Mucosa of descending colon (tissue), 3 donors: ENCODE results near the gene UNC13C. TPM values are rescaled to one million over a fixed set of nuclear protein-coding genes. Genes with fewer than 3 reads are reported as not detected.

ENCODE experiments used
- ATAC-seq: fragments of 200-7000 bp; cut with Tn5 transposase; one replicate; pipeline ENCODE4 v1.9.1; 2020; ENCODE audit warnings: mild to moderate bottlenecking, moderate library complexity
- DNase-seq, 3 donors: peaks; one replicate each; pipeline ENCODE4 v3.0.0-alpha.2; 2020
- H3K36me3 ChIP-seq: fragments of 200-600 bp; one replicate; pipeline ENCODE4 v1.8.0; 2021; ENCODE audit warnings: low read depth, mild to moderate bottlenecking
- H3K4me1 ChIP-seq: fragments of 200-600 bp; one replicate; pipeline ENCODE4 v1.8.0; 2021; ENCODE audit warnings: low read depth, mild to moderate bottlenecking
- H3K4me3 ChIP-seq: fragments of 200-600 bp; one replicate; pipeline ENCODE4 v1.8.0; 2021; ENCODE audit warnings: mild to moderate bottlenecking
- H3K9me3 ChIP-seq: fragments of 200-600 bp; one replicate; pipeline ENCODE4 v1.8.0; 2021; ENCODE audit warnings: mild to moderate bottlenecking
- CTCF ChIP-seq: fragments of 200-600 bp; IDR thresholded peaks from one replicate; pipeline ENCODE4 v1.8.0; 2022; ENCODE audit warnings: antibody characterized with exemption, mild to moderate bottlenecking
- intact Hi-C, 2 donors: fragments of 100-400 bp; cut with DNase I in 1 of 2; cut with micrococcal nuclease in 1 of 2; formaldehyde crosslinking; loops; one replicate each; pipeline versions ENCODE4 v1.11.0 to v1.11.1; 2022; cut with DNase I, micrococcal nuclease
- total RNA-seq, 3 donors: library from RNA; stranded (reverse); fragmentation: NEBNext Ultra II Directional in 2 of 3; extraction: Animal tissue kit (Norgen Biotek cat#: 25700) in 2 of 3; gene quantifications; one replicate each; pipeline versions ENCODE4 v1.2.1 to v1.2.4, GENCODE V29; 2021 to 2023
- donor health status: DM: no; HTN: no; CAD: no; lungs with moderate emphysema.
- donor health status: DM: no; HTN: no; CAD: no.
- donor health status: DM: no; HTN: yes; CAD: no.

UNC13C gene
- total RNA-seq, 3 donors from 2014 or later = 0.06 to 1.9 (median 0.12) TPM

- TF ChIP-seq CTCF = no peak
- no peaks in the 10 kb centered on the region for H3K9me3 ChIP-seq
- ATAC-seq (no peak), DNase-seq (no peak)
- H3K36me3 ChIP-seq = no peaks in the 10 kb centered on the region
- no peak overlapping the region for H3K4me3 ChIP-seq
- no peaks in the 10 kb centered on the region for H3K4me1 ChIP-seq
- intact Hi-C loops = no loop called here
Measured at GRCh38 chr15:54120949-54121463, 142.8 kb downstream of the UNC13C start.

GRCh38 chr15:54127574-54127973 lies 149.3 kb downstream of the UNC13C start:
- Histone ChIP-seq H3K36me3 (no peaks in the 10 kb centered on the region), H3K4me1 (no peaks in the 10 kb centered on the region), H3K4me3 (no peak overlapping the region), H3K9me3 (no peaks in the 10 kb centered on the region)
- ATAC-seq (no peak), DNase-seq (no peak)
- no peak for TF ChIP-seq CTCF
- intact Hi-C loops = no loop called here

GRCh38 chr15:54131410-54131809 lies 153.2 kb downstream of the UNC13C start:
- ATAC-seq (no peak), DNase-seq (no peak)
- Histone ChIP-seq H3K36me3 (no peaks in the 10 kb centered on the region), H3K4me1 (no peaks in the 10 kb centered on the region), H3K4me3 (no peak overlapping the region), H3K9me3 (no peaks in the 10 kb centered on the region)
- intact Hi-C loops = no loop called here
- no peak for TF ChIP-seq CTCF

GRCh38 chr15:54149115-54149531 lies 170.9 kb downstream of the UNC13C start:
- Histone ChIP-seq H3K36me3 (no peaks in the 10 kb centered on the region), H3K9me3 (no peaks in the 10 kb centered on the region), H3K4me3 (no peak overlapping the region), H3K4me1 (no peaks in the 10 kb centered on the region)
- intact Hi-C loops = no loop called here
- ATAC-seq (no peak), DNase-seq (no peak)
- no peak for TF ChIP-seq CTCF

GRCh38 chr15:54150255-54150654 lies 172.0 kb downstream of the UNC13C start:
- intact Hi-C loops = no loop called here
- ATAC-seq (peak; percentile 13), DNase-seq (no peak)
- no peaks in the 10 kb centered on the region for H3K4me1 ChIP-seq
- no peak for TF ChIP-seq CTCF
- no peak overlapping the region for H3K4me3 ChIP-seq
- H3K9me3 ChIP-seq = no peaks in the 10 kb centered on the region
- H3K36me3 ChIP-seq = no peaks in the 10 kb centered on the region

- intact Hi-C loops = no loop called here
- DNase-seq (no peak), ATAC-seq (no peak)
- no peaks in the 10 kb centered on the region for H3K9me3 ChIP-seq
- no peak for TF ChIP-seq CTCF
- no peaks in the 10 kb centered on the region for H3K4me1 ChIP-seq
- no peaks in the 10 kb centered on the region for H3K36me3 ChIP-seq
- no peak overlapping the region for H3K4me3 ChIP-seq
Measured at GRCh38 chr15:54159012-54159411, 180.8 kb downstream of the UNC13C start.
